CD4-positive, alpha-beta T cell treated with Interleukin-17A for 4 hours (primary cell): ENCODE data around the gene FBXO5.

Source experiments
- DNase-seq: peaks from one replicate; pipeline ENCODE4 v3.0.0-alpha.2; 2020; ENCODE audit warnings: mixed read lengths

The FBXO5 gene

GRCh38 chr6:152948150-152948768, 34.6 kb downstream of the FBXO5 start:
- peak; percentile 4 for DNase-seq

GRCh38 chr6:152946995-152947394, 35.8 kb downstream of the FBXO5 start:
- no peak for DNase-seq

GRCh38 chr6:152946484-152946883, 36.4 kb downstream of the FBXO5 start:
- no peak for DNase-seq

GRCh38 chr6:152943260-152943897, 39.5 kb downstream of the FBXO5 start:
- DNase-seq: no peak

- DNase-seq: no peak
These were observed 40.4 kb downstream of the FBXO5 start for GRCh38 chr6:152942319-152942869.

GRCh38 chr6:152941746-152942145, 41.1 kb downstream of the FBXO5 start:
- DNase-seq: no peak

- no peak for DNase-seq
These were observed 50.0 kb downstream of the FBXO5 start for GRCh38 chr6:152932865-152933264.

GRCh38 chr6:152922706-152923105, 60.1 kb downstream of the FBXO5 start:
- DNase-seq: no peak
